ELR (cell line): ENCODE measurements around the gene TMEM231.
"Not testable (repeated sequence)": the region's sequence is repeated elsewhere in the genome, so short reads cannot be mapped to it uniquely, and the experiment has no call there.

Experiments
- DNase-seq: peaks from one replicate; pipeline ENCODE4 v3.0.0-alpha.2; 2015; ENCODE audit warnings: low read depth

TMEM231 gene

GRCh38 chr16:75566758-75567255, 10.8 kb upstream of the TMEM231 start:
- peak; percentile 45 for DNase-seq

- DNase-seq: peak; percentile 85
Observed at GRCh38 chr16:75566040-75566757, 10.1 kb upstream of the TMEM231 start, which contains the start of gene GABARAPL2. GABARAPL2 (plus strand) TSS chr16:75566379; CDS start chr16:75566487, 108 bp downstream.

GRCh38 chr16:75565640-75566039, 9.6 kb upstream of the TMEM231 start:
- DNase-seq: no peak

- DNase-seq: no peak
Observed at GRCh38 chr16:75559564-75560372, 3.7 kb upstream of the TMEM231 start.

- no peak for DNase-seq
Observed at GRCh38 chr16:75558846-75559401, 2.9 kb upstream of the TMEM231 start.

GRCh38 chr16:75556431-75556950, 439 bp upstream of the TMEM231 start:
- DNase-seq: no peak

- peak; percentile 97 for DNase-seq
Observed at GRCh38 chr16:75555213-75555706, 792 bp downstream of the TMEM231 start.

GRCh38 chr16:75552951-75553350, 3.1 kb downstream of the TMEM231 start:
- no peak for DNase-seq

- peak; percentile 44 for DNase-seq
Observed at GRCh38 chr16:75550211-75550662, 5.8 kb downstream of the TMEM231 start.

- DNase-seq: not testable (repeated sequence)
Observed at GRCh38 chr16:75548456-75548855, 7.6 kb downstream of the TMEM231 start.

GRCh38 chr16:75546293-75546692, 9.8 kb downstream of the TMEM231 start:
- no peak for DNase-seq

- not testable (repeated sequence) for DNase-seq
Observed at GRCh38 chr16:75545879-75546278, 10.2 kb downstream of the TMEM231 start.

- not testable (repeated sequence) for DNase-seq
Observed at GRCh38 chr16:75542462-75542861, 13.6 kb downstream of the TMEM231 start.

GRCh38 chr16:75541236-75541635, 14.8 kb downstream of the TMEM231 start:
- no peak for DNase-seq

- not testable (repeated sequence) for DNase-seq
Observed at GRCh38 chr16:75538882-75539565, 17.0 kb downstream of the TMEM231 start.

- no peak for DNase-seq
Observed at GRCh38 chr16:75537776-75538175, 18.3 kb downstream of the TMEM231 start.

- DNase-seq: no peak
Observed at GRCh38 chr16:75535901-75536300, 20.2 kb downstream of the TMEM231 start, which contains the start of gene CHST5. CHST5 (minus strand) TSS chr16:75536108; CDS start chr16:75530384, 5,724 bp downstream.

GRCh38 chr16:75535211-75535843, 20.7 kb downstream of the TMEM231 start:
- no peak for DNase-seq

GRCh38 chr16:75534560-75535205, 21.4 kb downstream of the TMEM231 start:
- no peak for DNase-seq

GRCh38 chr16:75532791-75533190, 23.3 kb downstream of the TMEM231 start:
- DNase-seq: no peak
